Mucosa of rectum (tissue), 2 donors: ENCODE measurements around the gene IFT122.
A peak's percentile ranks its signal among the peaks of the same experiment; 100 is the strongest.
"Not testable (repeated sequence)": the region's sequence is repeated elsewhere in the genome, so short reads cannot be mapped to it uniquely, and the experiment has no call there.

ENCODE experiments used
- H3K27ac ChIP-seq, 2 donors: one replicate each; pipeline ENCODE4 v1.7.0; 2013; ENCODE audit warnings: inconsistent platforms in 2 of 2, low read depth in 2 of 2, low read length in 2 of 2
- H3K27me3 ChIP-seq, 2 donors: one replicate each; pipeline ENCODE4 v1.7.0; 2013; ENCODE audit warnings: low read length in 2 of 2; ENCODE audit not compliant: control insufficient read depth in 2 of 2, insufficient read depth in 2 of 2
- H3K36me3 ChIP-seq, 2 donors: one replicate each; pipeline ENCODE4 v1.7.0; 2013; ENCODE audit warnings: low read length in 2 of 2; ENCODE audit not compliant: control insufficient read depth in 2 of 2, insufficient read depth in 2 of 2
- H3K4me1 ChIP-seq, 2 donors: one replicate each; pipeline ENCODE4 v1.7.0; 2013; ENCODE audit warnings: low read length in 2 of 2, mild to moderate bottlenecking in 1 of 2; ENCODE audit not compliant: control insufficient read depth in 2 of 2, insufficient read depth in 2 of 2
- H3K4me3 ChIP-seq, 2 donors: one replicate each; pipeline ENCODE4 v1.7.0; 2013; ENCODE audit warnings: low read length in 2 of 2
- H3K9ac ChIP-seq, 2 donors: one replicate each; pipeline ENCODE4 v1.7.0; 2013; ENCODE audit warnings: low read length in 2 of 2, low read depth in 1 of 2, mild to moderate bottlenecking in 1 of 2
- H3K9me3 ChIP-seq, 2 donors: one replicate each; pipeline ENCODE4 v1.7.0; 2013; ENCODE audit warnings: low read length in 2 of 2; ENCODE audit not compliant: control insufficient read depth in 2 of 2
- donor health status: healthy.
- donor health status: Normal muscosa, but diverticular disease.

Gene IFT122, protein sequence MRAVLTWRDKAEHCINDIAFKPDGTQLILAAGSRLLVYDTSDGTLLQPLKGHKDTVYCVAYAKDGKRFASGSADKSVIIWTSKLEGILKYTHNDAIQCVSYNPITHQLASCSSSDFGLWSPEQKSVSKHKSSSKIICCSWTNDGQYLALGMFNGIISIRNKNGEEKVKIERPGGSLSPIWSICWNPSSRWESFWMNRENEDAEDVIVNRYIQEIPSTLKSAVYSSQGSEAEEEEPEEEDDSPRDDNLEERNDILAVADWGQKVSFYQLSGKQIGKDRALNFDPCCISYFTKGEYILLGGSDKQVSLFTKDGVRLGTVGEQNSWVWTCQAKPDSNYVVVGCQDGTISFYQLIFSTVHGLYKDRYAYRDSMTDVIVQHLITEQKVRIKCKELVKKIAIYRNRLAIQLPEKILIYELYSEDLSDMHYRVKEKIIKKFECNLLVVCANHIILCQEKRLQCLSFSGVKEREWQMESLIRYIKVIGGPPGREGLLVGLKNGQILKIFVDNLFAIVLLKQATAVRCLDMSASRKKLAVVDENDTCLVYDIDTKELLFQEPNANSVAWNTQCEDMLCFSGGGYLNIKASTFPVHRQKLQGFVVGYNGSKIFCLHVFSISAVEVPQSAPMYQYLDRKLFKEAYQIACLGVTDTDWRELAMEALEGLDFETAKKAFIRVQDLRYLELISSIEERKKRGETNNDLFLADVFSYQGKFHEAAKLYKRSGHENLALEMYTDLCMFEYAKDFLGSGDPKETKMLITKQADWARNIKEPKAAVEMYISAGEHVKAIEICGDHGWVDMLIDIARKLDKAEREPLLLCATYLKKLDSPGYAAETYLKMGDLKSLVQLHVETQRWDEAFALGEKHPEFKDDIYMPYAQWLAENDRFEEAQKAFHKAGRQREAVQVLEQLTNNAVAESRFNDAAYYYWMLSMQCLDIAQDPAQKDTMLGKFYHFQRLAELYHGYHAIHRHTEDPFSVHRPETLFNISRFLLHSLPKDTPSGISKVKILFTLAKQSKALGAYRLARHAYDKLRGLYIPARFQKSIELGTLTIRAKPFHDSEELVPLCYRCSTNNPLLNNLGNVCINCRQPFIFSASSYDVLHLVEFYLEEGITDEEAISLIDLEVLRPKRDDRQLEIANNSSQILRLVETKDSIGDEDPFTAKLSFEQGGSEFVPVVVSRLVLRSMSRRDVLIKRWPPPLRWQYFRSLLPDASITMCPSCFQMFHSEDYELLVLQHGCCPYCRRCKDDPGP

DNA sequence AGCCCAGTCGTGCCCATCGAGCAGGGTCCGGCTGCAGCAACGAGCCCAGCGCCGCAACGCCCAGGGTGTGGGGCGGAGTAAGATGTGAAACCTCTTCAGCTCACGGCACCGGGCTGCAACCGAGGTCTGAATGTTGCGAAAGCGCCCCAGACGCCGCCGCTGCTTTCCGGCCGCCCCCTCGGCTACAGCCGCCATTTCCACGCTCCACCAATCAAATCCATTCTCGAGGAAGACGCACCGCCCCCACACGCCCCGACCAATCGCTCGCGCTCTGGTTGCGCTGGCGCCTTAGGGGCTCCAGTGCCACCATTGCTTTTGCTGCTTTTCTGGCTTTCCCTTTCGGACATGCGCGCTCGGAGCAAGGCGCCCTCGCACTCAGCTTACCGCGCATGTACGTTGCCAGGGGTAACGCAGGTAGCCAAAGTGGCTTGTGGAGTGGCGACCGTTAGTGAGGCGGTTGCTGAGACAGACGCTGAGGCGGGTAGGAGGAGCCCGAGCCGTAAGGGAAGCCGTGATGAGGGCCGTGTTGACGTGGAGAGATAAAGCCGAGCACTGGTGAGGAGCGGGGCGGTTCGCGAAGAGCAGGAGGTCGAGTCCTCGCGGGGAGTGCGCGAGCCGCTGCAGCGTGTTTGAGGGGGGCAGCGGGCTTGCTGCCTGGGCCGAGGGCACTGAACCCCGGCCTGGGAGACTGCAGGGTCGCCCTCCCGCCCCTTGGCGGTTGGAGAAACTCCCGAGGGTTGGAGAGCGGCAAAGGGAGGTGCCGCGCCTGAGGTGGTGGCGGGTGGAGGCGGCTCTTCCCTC is at the start of gene IFT122, which contains the start of gene MBD4:
Gene IFT122, plus strand, starts transcription at position 408 of the 801 bp plus-strand sequence. Its CDS starts 107 bp downstream, at position 515.
Gene MBD4, minus strand, starts transcription at position 132 of the 801 bp plus-strand sequence. Its CDS starts 115 bp downstream, at position 17.
- Histone ChIP-seq H3K4me3 (peak within 1 kb of the TSS; percentile 97 to 98), H3K9me3 (no peaks in the 10 kb centered on the region), H3K36me3 (peaks cover 18 to 20% of the 10 kb centered on the region in 2 donors), H3K4me1 (peaks cover 17 to 22% of the 10 kb centered on the region in 2 donors), H3K27ac (peak within 1 kb of the TSS; percentile 92 to 95), H3K27me3 (no peaks in the 10 kb centered on the region), H3K9ac (peak within 1 kb of the TSS; percentile 94 to 97)

DNA sequence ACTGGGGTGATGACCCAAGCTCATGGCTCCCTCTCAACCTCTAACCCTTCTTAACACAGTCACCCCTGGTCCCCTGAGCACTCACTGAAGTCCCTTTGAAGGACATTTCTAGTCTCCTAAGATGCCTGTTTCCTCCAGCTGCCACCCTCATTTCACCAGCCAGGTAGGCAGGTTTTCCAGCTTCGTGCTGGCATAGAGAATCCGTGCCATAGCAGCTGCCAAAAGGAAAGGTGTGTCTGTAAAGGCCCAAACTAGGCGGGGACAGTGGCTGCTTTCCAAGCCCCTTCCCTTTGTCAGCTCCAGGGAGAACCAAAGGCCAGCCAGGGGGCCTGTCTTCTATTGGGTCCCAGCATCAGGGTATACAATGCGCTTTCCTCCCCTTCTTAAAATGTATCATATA is 48.4 kb upstream of the IFT122 start:
- peaks cover 27 to 46% of the 10 kb centered on the region in 2 donors for H3K36me3 ChIP-seq
- not testable (repeated sequence) for H3K9me3 ChIP-seq, H3K4me3 ChIP-seq, H3K27ac ChIP-seq, H3K9ac ChIP-seq, H3K27me3 ChIP-seq, H3K4me1 ChIP-seq

DNA sequence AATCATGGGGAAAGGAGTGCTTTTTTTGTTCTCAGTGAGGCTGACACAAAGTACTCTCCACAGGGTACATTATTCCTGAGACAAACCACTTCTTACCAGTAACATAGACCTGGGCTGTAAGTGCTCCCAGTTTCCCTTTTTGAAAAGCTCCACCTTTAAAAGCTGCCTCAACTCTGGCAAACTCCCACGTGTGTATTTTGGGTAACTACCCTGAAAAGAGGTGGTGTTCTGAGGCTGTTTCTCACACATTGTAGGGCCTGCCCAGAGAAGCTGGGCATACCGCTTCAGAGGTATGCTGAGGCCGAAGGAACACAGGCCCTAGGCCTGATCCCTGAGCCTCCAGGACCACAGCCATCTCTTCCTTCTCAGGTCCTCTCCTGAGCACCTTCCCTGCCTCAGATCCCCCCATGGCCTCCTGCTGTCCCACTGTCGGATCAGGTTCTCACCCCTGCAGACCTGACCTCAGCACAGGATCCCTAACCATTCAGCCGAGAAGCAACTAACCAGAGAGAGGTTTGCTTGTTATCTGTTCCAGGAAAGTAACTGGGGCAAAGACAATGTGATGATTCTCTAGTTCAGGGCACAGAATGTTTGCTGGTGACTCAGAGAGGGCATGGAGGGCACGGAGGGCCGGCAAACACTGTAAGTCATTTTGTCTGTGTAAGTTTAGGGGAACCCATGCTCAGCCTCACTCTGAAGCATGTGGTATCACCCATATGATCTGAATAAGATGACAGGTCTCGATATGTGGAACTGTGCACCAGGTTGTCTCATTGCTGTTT is 47.7 kb upstream of the IFT122 start:
- H3K27ac ChIP-seq, H3K9ac ChIP-seq, H3K27me3 ChIP-seq, H3K4me3 ChIP-seq, H3K4me1 ChIP-seq, H3K9me3 ChIP-seq: not testable (repeated sequence)
- H3K36me3 ChIP-seq = peaks cover 22 to 47% of the 10 kb centered on the region in 2 donors

DNA sequence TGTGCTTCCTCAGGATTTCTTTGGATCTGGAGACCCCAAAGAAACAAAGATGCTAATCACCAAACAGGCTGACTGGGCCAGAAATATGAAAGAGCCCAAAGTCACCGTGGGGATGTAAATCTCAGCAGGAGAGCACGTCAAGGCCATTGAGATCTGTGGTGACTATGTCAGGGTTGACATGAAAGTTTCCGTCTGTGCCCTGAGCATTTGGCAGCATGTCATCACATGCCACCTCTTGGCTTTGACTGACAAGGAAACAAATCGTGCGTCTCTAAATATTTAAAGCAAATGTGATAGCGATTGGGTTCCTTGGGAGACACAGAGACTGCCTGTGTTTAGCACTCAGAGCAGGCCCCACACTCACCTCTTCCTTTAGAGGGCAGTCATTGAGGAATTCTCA is 46.8 kb upstream of the IFT122 start:
- H3K4me1 ChIP-seq = peaks cover 2 to 4% of the 10 kb centered on the region in 2 donors
- no peak overlapping the region for H3K9ac ChIP-seq
- no peak overlapping the region for H3K27ac ChIP-seq
- H3K36me3 ChIP-seq = peaks cover 20 to 40% of the 10 kb centered on the region in 2 donors
- H3K9me3 ChIP-seq = no peaks in the 10 kb centered on the region
- H3K4me3 ChIP-seq = no peak overlapping the region
- H3K27me3 ChIP-seq = no peaks in the 10 kb centered on the region

DNA sequence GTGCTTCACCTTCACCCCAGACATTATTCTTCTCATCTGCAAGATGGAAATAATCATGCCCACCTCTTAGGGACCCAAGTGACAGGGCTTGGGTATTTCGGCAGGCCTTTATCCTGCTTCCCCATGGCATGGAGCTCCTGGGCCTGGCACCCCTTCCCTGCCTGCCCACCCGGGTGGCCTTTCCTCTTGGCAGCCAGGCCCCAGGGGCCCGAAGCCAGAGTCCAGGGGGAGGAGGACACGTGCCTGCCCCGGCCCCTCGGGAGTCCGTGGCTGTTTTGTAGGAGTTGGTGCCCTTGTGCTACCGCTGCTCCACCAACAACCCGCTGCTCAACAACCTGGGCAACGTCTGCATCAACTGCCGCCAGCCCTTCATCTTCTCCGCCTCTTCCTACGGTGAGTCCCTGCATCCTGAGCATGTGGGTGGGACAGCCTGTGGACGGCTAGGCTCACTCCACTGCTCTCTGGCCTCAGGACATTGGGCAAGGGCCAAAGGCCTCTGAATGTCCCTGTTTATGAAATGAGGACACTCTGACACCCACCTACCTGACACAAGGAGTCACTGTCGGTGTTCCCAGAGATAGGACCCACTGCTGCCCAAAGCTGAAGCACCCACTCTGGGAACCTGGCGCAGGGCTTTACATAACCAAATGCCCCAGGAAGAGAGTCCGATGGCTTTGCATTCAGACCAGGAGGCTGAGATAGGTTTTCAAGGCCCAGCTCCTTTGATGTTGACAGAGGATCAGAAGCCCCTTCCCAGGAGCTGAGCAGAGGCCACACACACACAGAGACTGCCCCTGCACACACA is 46.1 kb upstream of the IFT122 start:
- not testable (repeated sequence) for H3K27me3 ChIP-seq, H3K27ac ChIP-seq, H3K9ac ChIP-seq, H3K9me3 ChIP-seq, H3K4me1 ChIP-seq, H3K4me3 ChIP-seq
- peaks cover 20 to 37% of the 10 kb centered on the region in 2 donors for H3K36me3 ChIP-seq

DNA sequence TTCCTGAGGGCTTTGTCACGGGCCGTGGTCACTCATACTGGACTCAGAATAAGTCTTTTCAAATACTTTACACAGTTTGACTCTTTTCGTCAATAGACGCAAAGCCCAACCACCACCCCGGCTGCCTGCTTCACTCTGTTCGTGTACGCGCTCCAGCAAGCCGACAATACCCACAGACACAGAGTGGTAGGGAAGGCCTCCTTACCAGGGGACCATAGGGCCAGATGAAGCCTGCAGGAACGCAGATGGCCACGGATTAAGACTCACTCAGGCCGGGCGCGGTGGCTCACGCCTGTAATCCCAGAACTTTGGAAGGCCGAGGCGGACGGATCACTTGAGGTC is 41.2 kb upstream of the IFT122 start:
- H3K9me3 ChIP-seq = no peaks in the 10 kb centered on the region
- H3K36me3 ChIP-seq = peaks cover 0 to 8% of the 10 kb centered on the region in 2 donors
- peak overlapping the region; percentile 89 to 92 for H3K4me3 ChIP-seq
- peaks cover 8 to 11% of the 10 kb centered on the region in 2 donors for H3K4me1 ChIP-seq
- H3K9ac ChIP-seq = peak overlapping the region; percentile 80 to 81
- H3K27me3 ChIP-seq = no peaks in the 10 kb centered on the region
- H3K27ac ChIP-seq = peak overlapping the region; percentile 74 to 83

DNA sequence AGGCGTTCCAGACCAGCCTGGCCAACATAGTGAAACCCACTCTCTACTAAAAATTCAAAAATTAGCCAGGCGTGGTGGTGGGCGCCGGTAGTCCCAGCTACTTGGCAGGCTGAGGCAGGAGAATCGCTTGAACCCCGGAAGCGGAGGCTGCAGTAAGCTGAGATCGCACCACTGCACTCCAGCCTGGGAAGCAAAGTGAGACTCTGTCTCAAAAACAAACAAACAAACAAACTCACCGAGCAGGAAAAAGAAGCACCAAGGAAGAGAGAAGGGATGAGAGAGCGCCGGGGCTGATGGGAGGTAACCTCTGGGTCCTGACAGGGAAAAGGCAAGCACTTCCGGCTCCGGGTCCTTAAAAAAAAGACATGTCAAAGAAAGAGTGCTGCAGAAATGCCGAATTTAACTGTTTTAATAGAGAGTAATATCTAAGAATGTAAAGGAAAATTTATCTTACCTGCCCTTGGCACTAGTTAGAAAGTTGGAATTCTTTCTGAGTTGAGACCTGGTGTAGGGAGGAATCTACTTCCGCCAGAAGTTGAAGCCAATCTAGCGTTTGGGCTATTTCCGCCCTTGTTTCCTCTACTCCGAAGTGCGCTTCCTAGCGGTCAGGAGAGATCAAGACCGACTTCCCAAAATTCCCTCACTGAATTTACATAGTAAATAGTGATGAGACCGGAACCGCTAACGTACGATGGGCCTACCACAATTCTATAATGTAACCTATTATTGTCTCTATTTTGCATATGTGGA is 40.7 kb upstream of the IFT122 start:
- peak overlapping the region; percentile 80 to 81 for H3K9ac ChIP-seq
- H3K27me3 ChIP-seq = no peaks in the 10 kb centered on the region
- H3K4me3 ChIP-seq = peak overlapping the region; percentile 89 to 92
- H3K9me3 ChIP-seq = no peaks in the 10 kb centered on the region
- H3K27ac ChIP-seq = peak overlapping the region; percentile 74 to 83
- peaks cover 8 to 11% of the 10 kb centered on the region in 2 donors for H3K4me1 ChIP-seq
- peaks cover 0 to 8% of the 10 kb centered on the region in 2 donors for H3K36me3 ChIP-seq

DNA sequence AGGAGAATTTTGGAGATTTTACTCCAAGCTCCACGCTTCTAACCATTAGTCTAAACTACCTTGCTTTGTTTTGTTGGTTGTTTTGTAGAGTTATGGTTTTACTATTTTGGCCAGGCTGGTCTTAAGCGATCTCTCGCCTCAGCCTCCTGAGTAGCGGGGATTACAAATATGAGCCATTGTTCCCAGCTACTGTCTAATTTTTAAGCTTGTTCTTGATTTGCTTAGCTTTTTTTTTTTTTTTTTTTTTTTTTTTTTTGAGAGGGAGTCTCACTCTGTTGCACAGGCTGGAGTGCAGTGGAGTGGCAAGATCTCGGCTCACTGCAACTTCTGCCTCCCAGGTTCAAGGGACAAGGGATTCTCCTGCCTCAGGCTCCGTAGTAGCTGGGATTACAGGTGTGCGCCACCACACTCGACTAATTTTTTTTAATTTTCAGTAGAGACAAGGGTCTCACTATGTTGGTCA is 40.1 kb upstream of the IFT122 start:
- no peaks in the 10 kb centered on the region for H3K9me3 ChIP-seq
- H3K27ac ChIP-seq = peak overlapping the region; percentile 74 to 83
- peak overlapping the region in 1 of 2 donors; percentile 81 for H3K9ac ChIP-seq
- peaks cover 0 to 5% of the 10 kb centered on the region in 2 donors for H3K36me3 ChIP-seq
- H3K27me3 ChIP-seq = no peaks in the 10 kb centered on the region
- H3K4me3 ChIP-seq = peak overlapping the region; percentile 89 to 92
- H3K4me1 ChIP-seq = peaks cover 8 to 11% of the 10 kb centered on the region in 2 donors
